Stimulated activated CD8-positive, alpha-beta memory T cell treated with anti-CD3 and anti-CD28 coated beads, Interleukin-7, amount 100 ng/mL, for 24 hours (primary cell): Measurements from ENCODE around the gene TRIAP1.
"Not testable (repeated sequence)": the region's sequence is repeated elsewhere in the genome, so short reads cannot be mapped to it uniquely, and the experiment has no call there.

Experiments used
- DNase-seq: peaks from one replicate; pipeline ENCODE4 v3.0.0-alpha.2; 2020; ENCODE audit warnings: low read depth

The TRIAP1 gene

DNA sequence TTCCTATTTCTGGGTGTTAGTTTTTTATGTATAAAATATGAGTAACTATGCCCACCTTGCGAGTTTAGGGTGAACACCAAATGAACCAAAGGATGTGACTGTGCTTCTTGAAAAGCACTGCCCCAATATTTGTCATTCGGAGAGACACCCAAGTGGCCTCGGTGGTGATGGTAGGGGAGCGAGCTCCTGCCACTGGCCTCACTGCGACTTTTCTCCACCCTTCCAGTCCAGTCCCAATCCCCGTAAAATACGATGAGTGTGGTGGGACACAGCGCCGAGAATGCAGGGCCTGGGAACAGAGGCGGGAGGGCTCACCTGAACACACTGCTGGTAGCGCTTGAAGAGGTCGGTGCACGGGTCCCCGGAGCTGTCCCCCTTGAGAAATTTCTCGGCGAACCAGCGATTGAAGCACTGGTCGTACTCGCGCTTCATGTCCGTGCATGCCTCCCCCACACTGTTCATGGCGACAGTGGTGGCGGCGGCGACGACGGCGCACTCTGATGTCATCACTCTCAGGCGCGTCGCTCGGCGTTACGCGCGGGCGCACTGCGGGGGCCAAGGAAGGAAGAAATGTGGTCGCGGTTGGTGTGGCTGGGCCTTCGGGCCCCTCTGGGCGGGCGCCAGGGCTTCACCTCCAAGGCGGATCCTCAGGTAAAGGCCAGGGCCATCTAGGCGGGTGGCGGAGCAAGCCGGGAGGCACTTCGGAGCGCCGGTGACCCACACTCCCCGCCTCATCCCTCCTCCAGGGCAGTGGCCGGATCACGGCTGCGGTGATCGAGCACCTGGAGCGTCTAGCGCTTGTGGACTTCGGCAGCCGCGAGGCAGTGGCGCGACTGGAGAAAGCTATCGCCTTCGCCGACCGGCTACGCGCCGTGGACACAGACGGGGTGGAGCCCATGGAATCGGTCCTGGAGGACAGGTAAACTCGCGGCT is at the start of gene TRIAP1, which contains the start of gene GATC:
Gene TRIAP1, minus strand, starts transcription at position 474 of the 933 bp plus-strand sequence. Its CDS starts 12 bp downstream, at position 462.
Gene GATC, plus strand, starts transcription at position 534 of the 933 bp plus-strand sequence. Its CDS starts 37 bp downstream, at position 571.
- peak; percentile 80 for DNase-seq

DNA sequence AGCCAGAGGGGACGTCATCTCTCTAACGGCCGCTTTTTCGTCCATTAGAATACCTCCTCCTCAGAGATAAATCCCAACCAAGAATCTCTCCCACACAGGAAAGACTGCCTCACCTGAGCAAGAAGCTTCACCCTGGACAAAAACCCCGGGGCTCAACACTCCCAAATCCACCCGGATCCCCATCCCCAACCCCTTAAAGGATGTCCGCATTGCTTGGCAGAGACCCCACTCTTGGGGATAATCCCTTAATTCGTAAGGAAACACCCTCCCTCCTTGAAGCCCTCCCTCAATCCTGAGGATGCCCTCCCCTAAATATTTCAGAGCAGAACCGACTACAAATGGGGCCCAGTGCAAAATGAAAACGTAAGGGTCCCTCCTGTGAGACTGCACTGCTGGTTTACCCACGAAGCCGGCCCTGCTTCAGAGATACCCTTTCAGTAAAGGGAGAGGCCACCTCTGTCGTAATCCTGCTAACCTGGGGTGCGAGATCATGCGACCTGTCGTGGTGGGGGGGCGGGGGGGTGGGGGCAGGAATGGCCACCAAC is 49.1 kb upstream of the TRIAP1 start:
- no peak for DNase-seq

DNA sequence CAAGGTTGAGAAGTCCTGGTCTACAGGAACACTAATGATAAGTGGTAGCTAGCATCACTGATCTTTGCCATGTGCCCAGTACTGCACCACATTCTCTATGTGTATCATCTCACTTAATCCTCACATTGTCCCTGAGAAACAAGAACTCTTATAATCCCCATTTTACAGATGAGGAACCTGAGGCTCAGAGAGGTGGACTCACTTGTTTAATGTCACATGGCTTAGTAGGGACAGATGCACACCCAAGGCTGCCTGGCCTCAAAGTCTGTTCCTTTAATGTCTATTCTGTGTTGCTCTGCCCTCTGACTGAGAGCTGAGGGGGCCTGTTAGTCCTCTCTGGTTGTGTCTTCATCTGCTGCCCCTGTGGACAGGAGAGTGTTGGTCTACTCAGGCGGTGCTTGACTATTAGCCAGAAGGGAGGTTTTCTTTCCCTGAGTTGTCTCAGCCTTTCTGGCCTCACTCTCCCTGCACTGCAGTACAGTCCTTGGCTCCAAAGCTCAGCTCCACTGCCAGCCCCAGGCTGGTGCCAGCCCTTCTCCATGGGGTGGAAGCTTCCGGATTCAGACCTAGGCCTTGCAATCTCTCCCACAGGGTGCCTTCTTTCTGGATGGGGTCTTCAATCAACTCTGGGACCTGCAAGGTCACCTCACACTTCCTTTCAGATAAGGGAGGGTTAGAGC is 44.8 kb upstream of the TRIAP1 start:
- no peak for DNase-seq

DNA sequence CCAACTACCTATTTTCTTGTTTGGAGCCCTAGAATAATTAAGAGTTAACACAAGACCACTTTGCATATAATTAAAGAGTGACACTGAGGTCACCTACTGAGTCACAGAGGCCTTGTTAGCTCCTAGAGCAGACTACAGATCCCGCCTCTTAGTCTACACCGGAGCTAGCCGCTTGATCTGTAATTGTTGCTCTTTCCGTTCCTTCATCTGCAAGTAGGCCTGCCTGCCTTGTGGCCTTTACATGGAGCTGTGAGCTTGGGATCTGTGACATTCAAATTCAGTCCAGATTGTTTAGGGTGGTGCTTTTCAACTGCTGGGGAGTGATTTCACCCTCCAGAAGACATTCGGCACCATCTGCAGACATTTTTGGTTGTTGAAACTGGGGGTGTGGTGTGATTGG is 44.1 kb upstream of the TRIAP1 start:
- DNase-seq = no peak

DNA sequence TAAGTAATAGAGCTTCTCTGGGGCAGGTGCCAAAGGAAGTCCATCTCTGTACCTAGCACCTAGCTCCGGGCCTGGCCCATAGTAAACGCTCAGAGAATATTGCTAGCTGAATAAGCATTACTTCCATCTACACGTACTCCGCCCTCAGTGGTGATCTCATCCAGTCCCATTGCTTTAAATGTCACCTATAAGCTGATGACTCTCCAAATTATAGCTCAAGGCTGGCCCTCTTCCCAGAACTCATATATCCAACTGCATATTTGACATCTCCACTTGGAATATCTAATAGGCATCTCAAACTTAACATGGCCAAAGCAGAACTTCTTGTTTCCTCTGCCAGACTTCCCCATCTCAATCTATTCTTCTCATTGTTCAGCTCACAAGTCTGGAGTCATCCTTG is 42.8 kb upstream of the TRIAP1 start:
- no peak for DNase-seq

DNA sequence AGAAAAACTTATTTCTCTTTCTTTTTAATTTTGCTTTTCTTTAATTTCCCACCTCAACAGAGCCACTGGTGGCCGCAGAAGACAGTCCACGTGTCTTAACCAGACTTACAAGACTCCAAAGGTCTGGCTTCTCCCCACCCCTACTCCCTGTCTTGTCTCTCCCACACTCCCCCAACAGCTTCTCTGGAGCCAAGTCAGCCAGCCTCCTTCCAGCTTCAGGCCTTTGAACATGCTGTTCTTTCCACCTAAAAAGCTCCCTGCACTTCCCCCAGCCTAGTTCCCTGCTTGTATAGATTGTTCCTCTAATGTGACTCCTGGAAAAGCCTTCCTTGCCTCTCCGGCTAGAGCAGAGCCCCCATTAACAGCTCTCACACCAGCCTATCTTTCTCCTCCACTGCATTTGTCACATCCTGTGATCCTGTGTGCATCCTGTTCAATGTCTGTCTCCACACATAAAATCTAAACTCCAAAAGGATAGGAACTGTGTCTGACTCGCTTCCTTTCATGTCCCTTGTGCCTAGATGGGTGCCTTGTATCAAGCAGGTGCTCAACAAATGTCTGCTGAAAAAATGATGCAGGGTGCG is 42.0 kb upstream of the TRIAP1 start:
- DNase-seq = no peak

DNA sequence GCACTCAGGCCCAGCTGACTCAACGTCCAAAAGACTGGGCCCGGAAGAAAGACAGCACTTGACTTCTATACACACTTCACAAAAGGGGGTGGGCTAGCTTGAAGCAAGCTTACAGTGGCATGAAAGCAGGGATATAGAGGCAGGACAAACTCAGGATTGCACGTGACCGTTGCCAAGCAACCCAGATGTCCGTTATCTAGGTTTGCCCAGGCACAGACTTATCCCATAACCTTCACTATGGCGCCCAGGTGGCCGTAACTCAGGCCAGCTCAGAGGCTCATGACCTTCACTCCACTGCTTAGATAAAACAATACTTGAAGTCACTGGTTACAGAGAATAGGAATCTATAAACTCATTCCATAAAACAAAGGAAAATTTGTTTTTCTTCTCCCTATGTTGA is 41.4 kb upstream of the TRIAP1 start:
- not testable (repeated sequence) for DNase-seq

DNA sequence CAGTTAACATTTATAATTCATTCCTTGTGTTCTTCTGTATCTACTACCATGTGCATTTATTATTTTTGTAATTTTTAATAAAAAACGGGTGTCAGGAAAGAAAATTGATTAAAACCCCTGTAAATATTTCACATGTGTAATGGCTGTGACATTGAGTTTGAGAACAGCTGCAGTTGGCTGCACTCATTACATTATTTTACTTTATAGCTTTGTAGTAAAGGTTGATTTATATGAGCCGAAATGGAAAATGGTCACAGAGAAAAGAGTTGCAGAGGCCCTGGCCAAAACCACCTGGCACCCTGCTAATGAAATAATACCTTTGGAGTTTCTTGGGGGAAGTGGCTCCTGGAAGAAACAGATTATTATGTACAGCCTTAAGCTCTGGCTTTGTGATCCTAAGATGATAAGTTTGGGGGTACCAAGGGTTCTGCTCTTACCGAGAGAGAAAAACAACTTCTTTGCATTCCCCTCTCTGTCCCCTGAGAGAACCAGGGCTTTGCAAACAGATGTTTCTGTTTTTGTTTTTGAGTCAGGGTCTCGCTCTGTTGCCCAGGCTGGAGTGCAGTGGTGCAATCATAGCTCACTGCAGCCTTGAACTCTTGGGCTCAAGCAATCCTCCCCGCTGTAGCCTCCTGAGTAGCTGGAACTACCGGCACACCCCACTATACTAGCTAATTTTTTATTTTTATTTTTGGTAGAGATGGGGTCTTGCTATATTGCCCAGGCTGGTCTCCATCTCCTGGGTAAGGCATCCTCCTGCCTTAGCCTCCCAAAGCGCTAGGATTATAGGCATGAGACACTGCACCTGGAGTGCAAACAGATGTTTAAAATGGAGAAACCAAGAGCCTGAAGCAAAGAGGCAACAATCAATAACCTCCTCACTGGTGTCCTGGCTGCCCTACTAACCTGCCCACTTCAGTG is 40.0 kb upstream of the TRIAP1 start:
- DNase-seq = no peak

DNA sequence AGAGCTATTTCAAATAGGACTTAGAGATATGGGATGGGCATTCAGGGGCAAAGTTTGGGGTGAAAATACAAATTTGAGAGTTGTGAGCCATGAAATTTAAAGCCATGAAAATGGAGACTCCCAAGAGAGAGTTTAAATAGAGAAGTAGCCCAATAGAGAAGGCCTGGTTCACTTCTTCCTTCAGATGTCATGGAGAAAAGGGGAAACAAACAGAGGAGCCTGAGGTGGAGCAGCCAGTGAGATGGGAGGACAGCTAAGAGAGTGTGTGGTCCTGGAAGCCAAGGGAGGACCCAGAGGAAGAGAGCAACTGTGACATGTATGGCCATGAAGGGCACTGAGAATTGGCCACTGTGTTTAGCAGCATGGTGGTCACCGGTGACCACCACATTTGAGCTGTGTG is 37.4 kb upstream of the TRIAP1 start:
- DNase-seq = no peak

DNA sequence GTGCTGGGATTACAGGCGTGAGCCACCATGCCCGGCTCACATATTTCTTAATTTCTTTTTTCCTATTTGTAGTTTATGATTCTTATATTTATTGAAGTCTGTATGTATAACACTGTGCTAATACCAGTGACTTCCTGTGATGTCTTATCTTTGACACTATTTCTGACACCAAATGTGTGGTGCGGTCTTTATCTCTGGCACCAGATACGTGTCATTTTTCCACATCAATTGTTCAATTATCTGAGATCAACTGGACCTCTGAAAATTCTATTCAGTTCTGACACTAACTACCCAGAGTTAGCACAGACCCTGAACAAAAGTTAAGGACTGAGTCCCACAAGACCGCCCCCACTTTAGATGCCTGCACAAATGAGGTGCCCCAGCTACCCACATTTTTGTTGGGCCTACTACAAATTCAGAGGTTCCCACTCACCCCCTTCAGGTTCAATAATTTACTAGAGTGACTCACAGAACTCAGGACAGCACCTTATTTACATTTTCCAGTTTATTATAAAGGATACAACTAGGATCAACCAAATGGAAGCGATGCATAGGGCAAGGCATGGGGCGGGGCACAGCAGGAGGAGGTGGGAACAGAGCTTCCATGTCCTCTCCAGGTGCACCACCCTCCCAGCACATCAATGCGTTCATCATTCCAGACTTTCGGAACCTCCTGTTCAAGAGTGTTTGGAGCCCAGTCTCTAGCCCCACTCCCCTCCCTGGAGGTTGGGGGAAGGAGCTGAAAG is 35.0 kb upstream of the TRIAP1 start:
- no peak for DNase-seq

DNA sequence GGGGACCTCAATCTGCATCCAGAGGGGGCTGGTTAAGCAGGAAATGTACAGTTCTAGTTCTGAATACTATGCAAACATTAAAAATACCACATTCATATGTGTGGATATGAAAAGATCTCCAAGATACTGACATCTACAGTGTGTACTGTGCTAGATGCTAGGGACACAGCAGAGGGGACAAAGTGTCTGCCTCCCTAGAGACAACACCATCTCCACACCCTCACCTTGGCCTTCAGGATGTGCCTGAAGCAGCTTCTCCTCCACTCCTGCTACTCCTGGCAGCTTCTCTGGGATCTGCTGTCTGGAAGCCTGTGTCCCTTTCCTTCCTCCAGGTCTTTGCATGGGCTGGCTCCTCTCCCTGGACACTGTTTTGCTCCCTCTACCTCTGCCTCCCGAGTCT is 34.0 kb upstream of the TRIAP1 start:
- DNase-seq = no peak

DNA sequence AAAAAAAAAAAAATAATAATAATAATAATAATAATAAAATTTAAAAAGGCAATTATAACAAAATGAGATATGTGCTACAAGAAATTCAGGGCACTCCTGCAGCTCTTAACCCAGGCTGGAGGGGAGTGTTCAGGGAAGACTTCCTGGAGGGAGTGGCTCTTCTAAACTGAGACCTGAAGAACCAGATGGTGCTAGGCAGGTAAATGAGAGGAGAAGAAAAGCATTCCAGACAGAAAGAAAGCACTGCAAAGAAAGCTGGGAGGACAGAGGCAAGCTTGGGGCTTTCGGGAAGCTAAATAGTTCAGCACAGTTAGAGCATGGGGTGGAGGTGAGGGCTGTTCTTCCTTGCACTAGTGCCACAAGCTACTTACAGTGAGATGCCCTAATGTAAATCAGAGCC is 33.3 kb upstream of the TRIAP1 start:
- no peak for DNase-seq

DNA sequence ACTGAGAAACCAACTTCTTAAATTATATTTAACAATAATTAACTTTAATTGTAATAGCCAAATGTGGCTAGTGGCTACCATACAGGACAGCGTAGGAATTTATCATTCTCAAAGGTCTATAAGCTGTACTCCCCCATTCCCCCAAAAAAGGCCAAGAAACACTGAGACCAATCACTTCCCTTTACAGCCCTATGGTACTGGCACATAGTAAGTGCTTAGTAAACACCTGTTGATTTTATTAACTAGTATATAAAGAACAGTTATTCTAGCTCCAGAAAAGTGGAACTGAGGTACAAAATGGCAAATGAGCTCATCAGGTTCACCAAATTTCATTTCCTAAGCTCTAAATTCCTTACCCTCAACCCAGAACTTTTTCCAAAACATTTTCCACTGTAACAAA is 29.5 kb upstream of the TRIAP1 start:
- no peak for DNase-seq

DNA sequence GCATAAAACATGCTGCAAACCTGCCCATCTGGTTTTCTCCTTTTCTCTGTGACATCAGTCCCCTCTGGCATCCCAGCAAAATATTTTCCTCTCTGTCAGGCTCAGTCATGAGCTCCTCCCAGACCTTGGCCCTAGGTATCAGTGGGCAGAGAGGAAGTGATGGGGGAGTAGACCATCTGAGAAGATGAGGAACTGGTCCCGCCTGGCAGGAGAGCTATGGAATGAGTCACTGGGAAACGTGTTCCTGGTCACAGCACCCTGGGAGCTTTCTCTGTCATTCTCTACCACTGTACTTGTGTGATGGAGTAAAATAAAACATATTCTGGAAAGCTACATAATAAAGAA is 28.4 kb upstream of the TRIAP1 start:
- no peak for DNase-seq

DNA sequence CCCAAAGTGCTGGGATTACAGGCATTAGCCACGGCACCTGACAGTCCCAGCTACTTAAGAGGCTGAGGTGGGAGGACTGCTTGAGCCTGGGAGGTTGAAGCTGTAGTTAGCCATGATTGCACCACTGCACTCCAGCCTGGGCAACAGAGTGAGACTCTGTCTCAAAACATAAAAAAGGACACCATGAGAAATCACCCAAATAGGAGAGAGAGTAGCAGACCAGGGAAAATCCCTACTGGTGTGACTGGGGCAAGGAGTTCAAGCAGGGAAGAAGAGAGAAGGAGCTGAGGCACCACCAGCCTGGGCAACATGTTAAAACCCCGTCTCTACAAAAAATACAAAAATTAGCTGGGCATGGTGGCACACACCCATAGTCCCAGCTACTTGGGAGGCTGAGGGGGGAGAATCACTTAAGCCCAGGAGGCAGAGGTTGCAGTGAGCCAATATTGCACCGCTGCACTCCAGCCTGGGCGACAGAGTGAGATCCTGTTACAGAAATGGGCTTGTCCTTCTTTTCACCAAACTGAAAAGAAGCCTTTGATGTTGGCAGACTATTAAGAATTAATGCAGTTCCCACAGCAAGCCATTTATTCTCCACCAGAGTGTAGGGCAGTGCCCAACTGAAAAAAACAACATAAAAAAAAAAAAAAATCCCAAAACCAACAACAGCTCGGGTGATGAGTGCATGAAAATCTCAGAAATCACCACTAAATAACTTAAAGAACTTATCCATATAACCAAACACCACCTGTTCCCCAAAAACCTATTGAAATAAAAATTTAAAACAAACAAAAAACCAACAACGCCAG is 27.8 kb upstream of the TRIAP1 start:
- no peak for DNase-seq

DNA sequence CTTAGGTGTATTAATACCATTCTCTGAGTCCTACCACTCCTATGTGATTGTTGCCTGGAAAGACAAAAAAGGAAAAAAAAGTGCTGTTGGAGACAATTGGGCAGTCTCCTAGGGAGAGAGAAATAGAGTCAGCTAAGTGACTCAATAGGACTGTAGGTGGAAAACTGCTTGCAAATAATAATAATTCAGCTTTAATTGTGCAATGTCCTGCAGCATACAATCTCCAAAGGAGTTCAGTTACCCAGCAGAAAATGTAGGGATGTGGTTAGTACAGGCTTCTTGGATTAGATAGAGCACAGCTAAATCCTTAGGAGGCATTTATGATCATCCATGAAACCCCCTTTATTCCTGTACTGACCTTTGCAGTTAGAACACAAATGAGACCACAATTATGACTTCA is 26.3 kb upstream of the TRIAP1 start:
- DNase-seq = no peak

DNA sequence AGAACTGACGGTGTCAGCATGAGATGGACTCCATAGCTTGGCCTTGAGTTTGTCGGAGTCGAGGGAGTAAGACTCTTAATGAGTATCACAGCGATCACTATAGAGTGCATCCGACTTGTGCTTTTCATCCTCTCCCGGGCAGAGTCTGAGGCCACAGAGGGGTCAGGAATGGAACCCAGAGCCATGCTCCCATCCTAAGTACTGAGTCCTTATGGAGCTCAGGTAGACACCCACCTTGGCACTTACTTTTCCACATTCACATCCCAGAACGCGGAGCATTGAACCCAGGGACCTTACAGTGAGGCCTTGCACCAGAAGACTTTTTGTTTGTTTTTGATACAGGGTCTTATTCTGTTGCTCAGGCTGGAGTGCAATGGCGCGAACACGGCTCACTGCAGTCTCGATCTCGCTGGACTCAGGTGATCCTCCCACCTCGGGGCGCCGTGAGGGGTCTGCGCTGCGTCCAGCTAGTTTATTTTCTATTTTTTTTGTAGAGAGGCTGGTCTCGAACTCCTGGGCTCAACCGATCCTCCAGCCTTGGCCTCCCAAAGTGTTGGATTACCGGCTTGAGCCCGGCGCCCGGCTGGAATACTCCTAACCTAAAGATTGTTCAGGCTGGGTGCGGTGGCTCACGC is 24.1 kb upstream of the TRIAP1 start:
- DNase-seq = no peak

DNA sequence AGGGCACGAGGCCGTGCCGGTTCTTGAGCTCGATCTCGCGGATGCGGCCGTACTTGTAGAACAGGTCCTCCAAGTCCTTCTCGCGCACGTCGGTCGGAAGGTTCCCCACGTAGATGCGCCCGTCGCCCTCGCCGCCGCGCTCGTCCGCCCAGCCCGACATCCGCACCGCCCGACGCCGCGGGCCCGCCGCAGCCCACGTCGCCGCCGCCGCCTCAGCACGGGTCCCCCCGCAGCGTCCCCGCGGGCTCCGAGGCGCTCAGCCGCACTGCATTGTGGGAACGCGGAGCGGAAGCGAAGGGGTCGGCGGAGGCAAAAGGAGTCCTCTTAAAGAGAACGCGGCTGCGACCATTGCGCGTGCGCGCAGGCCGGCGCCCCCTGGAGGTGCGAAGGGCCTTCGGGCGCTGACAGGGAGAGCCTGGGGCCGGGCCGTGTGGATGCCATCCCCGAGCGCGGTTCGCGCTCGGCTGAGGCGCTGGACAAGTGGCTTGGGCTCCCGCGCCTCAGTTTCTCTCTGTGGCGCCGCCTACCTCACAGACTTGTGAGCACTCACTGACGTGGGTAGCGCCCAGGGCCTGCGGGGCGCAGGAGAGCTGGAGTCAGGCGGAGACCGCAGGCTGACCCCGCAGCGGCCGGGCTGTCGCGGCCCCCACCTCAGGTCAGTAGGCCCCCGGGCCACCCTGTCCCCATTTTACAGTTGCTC is 23.4 kb upstream of the TRIAP1 start, which contains the start of gene SRSF9:
Gene SRSF9, minus strand, starts transcription at position 299 of the 700 bp plus-strand sequence. Its CDS starts 139 bp downstream, at position 160.
- DNase-seq = peak; percentile 93
